HG03064 (cell line): Measurements from ENCODE around the gene PKP3.
"Not testable (repeated sequence)": the region's sequence is repeated elsewhere in the genome, so short reads cannot be mapped to it uniquely, and the experiment has no call there.

Experiments used
- ATAC-seq: cut with Tn5 transposase; IDR thresholded peaks from one replicate; pipeline ENCODE4 v1.9.1; 2021; ENCODE audit warnings: low read depth; ENCODE audit not compliant: unreplicated experiment

PKP3 gene

GRCh38 chr11:393219-394033 lies 583 bp upstream of the PKP3 start:
- no peak for ATAC-seq

GRCh38 chr11:394858-395655 lies 1.0 kb downstream of the PKP3 start:
- no peak for ATAC-seq

GRCh38 chr11:395866-396265 lies 1.9 kb downstream of the PKP3 start:
- no peak for ATAC-seq

GRCh38 chr11:396511-396947 lies 2.5 kb downstream of the PKP3 start:
- ATAC-seq: no peak

- no peak for ATAC-seq
Measured at GRCh38 chr11:396948-397548, 3.0 kb downstream of the PKP3 start.

- no peak for ATAC-seq
Measured at GRCh38 chr11:398826-399225, 4.8 kb downstream of the PKP3 start.

GRCh38 chr11:399731-400211 lies 5.8 kb downstream of the PKP3 start:
- ATAC-seq: no peak

GRCh38 chr11:400241-400689 lies 6.3 kb downstream of the PKP3 start:
- no peak for ATAC-seq

- not testable (repeated sequence) for ATAC-seq
Measured at GRCh38 chr11:401196-401595, 7.2 kb downstream of the PKP3 start.

- ATAC-seq: no peak
Measured at GRCh38 chr11:403021-403760, 9.2 kb downstream of the PKP3 start.

- no peak for ATAC-seq
Measured at GRCh38 chr11:403761-404431, 9.9 kb downstream of the PKP3 start.

GRCh38 chr11:404551-405264 lies 10.7 kb downstream of the PKP3 start:
- no peak for ATAC-seq

- no peak for ATAC-seq
Measured at GRCh38 chr11:405323-405953, 11.4 kb downstream of the PKP3 start.

- no peak for ATAC-seq
Measured at GRCh38 chr11:405954-406795, 12.2 kb downstream of the PKP3 start.

- ATAC-seq: peak; percentile 64
Measured at GRCh38 chr11:406796-407650, 13.0 kb downstream of the PKP3 start.

- no peak for ATAC-seq
Measured at GRCh38 chr11:407651-408123, 13.7 kb downstream of the PKP3 start.
